GM21576 (cell line): ENCODE results near the gene MTA2.
A peak's percentile ranks its signal among the peaks of the same experiment; 100 is the strongest.
"Not testable (repeated sequence)": the region's sequence is repeated elsewhere in the genome, so short reads cannot be mapped to it uniquely, and the experiment has no call there.

Source experiments
- ATAC-seq: cut with Tn5 transposase; IDR thresholded peaks from one replicate; pipeline ENCODE4 v1.9.1; 2021; ENCODE audit warnings: mild to moderate bottlenecking, moderate library complexity; ENCODE audit not compliant: unreplicated experiment

Gene MTA2

DNA sequence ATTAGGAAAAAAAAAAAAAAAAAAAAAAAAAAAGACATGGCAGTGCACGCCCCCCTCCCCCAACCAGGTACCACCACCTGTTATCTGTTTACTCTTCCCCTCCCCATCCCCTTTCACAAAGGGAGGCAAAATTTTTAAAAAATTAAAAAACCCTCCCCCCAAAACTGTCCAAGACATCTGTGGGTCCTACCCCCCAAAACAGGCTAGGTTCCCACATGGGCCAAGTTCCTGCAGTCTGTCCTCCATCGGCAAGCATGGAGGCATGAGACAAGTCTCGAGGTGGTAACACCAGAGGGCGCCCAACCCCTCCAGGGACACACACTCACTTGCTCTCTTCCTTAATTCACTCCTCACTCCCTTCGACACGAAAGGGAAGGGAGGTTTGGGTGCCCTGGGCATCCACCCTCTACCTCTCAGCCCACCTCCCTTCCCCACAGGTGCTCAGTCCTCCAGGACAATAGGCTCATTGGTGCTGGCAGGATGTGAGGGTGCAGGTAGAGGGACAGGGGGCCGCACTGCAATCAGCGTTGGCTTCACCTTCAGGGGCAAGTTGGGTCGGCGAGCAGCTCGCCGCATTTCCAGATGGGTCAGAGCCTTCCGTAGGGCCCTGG is 8.1 kb downstream of the MTA2 start:
- no peak for ATAC-seq

- ATAC-seq = no peak
Observed at GRCh38 chr11:62592989-62593421, 8.7 kb downstream of the MTA2 start.

GRCh38 chr11:62592146-62592815 is 9.4 kb downstream of the MTA2 start:
- ATAC-seq = no peak

- ATAC-seq = peak; percentile 85
Observed at GRCh38 chr11:62591448-62592145, 10.1 kb downstream of the MTA2 start, which contains the start of gene TUT1. TSS of gene TUT1 (minus strand) at chr11:62591523. CDS start at chr11:62591485, 38 bp downstream.

GRCh38 chr11:62588966-62589637 is 12.6 kb downstream of the MTA2 start:
- ATAC-seq = no peak

- not testable (repeated sequence) for ATAC-seq
Observed at GRCh38 chr11:62585356-62585755, 16.3 kb downstream of the MTA2 start.

DNA sequence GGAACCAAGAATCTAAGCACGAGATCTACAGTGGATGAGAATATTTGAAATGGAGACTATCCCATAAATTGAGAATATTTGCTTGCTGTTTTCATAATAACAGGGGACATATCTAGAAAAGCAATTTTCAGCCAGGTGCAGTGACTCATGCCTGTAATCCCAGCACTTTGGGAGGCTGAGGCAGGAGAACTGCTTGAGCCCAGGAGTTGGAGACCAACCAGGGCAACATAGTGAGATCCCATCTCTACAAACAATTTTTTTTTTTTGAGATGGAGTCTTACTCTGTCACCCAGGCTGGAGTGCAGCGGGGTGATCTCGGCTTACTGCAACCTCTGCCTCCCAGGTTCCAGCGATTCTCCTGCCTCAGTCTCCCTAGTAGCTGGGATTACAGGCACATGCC is 19.9 kb downstream of the MTA2 start:
- ATAC-seq = not testable (repeated sequence)

- ATAC-seq = no peak
Observed at GRCh38 chr11:62580959-62581715, 20.5 kb downstream of the MTA2 start.

DNA sequence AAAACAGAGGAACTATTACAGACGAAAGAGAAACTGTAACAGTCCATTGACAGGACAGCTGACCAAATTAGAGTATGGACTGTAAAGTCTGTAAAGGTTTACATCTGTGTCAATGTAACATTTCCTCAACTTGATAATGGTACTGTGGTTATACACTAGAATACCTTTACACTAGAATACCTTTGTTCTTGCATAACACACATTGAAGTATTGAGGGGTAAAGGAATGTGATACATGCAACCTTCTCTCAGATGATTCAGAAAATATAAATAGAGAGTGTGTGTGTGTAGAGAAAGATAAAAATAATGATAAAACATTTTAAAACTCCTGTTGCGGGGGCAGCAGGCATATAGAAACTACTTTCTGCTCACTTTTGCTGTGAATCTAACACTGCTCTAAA is 22.4 kb downstream of the MTA2 start:
- ATAC-seq = no peak

DNA sequence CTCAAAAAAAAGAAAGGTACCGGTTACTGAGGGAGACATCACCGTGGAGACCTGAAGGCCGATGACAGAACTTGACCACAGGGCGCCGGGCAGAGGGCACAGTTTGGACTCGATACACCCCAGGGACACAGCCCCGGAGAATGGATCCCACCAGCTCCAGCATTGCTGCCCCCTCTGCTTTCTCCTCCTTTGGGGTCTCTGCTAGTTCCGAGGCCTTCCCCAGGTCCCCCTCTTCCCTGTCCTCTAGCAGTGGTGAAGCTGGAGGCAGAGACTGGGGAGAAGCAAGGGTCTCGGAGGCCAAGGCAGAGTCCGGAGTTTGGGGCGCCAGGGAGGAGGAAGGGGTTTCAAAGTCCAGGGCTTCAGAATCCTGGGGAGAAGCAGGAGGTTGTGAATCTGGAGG is 23.1 kb downstream of the MTA2 start:
- no peak for ATAC-seq

DNA sequence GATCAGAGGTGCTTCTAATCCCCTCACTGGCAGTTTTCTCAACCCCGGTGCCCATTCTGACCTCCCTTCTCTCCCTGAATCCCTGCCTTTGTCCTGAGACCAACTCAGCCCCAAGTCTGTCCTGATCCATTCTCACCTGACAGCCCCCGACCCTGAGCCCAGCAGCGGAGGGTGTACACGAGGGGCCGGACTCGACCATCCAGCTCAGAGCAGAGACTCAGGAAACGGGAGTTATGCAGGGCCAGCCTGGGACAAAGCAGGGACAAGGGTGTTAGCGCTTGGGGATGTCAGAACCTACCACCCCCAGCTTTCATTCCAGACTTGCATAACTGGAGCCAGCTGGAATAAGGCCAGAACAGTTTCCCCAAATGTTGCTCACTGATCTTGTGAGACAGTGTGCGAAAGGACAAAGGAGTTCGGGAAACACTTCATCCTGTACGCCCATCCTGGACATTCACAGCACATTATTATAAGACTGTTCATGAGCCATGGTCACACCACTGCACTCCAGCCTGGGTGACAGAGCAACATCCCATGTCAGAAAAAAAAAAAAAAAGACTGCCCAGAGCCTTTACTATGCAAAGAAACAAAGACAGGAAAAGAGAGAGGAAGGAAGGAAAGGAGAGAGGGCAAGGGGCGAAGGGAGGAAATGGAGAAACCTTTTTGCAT is 24.5 kb downstream of the MTA2 start:
- no peak for ATAC-seq

GRCh38 chr11:62575837-62576236 is 25.8 kb downstream of the MTA2 start:
- ATAC-seq = no peak

GRCh38 chr11:62575156-62575555 is 26.5 kb downstream of the MTA2 start:
- no peak for ATAC-seq

DNA sequence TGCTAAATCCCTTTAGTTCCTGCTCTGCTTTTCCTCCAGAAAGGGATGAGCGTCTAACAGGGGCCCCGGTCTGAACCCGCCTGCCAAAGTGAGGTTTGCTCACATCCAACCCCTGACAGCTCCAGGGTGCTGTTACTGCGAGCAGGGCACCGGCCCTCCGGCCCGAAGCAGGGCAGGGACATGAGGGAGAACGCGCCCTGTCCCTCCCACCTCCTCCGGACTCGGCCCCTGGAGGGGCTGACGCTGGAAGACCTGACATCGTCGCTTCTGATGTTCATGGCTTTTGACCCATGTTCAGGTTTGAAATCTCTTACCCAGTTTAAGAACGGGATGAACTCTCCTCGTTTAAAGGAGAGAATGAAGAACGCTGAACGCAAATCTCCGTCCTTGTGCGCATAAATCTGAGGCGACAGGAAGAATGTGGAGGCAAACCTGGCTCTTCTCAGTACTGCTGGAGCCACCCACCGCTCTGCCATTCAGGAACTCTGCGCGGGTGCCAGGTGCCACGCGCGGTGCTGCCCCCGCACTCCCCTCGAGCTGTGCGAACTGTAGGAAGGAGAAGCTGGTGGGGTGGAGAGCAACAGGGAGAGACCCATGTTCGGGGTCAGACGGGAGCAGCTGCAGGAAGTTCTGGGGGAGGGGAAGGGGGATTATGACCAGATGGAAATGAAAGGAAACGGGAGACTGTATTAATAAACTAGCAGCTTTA is 27.1 kb downstream of the MTA2 start:
- ATAC-seq = peak; percentile 15

DNA sequence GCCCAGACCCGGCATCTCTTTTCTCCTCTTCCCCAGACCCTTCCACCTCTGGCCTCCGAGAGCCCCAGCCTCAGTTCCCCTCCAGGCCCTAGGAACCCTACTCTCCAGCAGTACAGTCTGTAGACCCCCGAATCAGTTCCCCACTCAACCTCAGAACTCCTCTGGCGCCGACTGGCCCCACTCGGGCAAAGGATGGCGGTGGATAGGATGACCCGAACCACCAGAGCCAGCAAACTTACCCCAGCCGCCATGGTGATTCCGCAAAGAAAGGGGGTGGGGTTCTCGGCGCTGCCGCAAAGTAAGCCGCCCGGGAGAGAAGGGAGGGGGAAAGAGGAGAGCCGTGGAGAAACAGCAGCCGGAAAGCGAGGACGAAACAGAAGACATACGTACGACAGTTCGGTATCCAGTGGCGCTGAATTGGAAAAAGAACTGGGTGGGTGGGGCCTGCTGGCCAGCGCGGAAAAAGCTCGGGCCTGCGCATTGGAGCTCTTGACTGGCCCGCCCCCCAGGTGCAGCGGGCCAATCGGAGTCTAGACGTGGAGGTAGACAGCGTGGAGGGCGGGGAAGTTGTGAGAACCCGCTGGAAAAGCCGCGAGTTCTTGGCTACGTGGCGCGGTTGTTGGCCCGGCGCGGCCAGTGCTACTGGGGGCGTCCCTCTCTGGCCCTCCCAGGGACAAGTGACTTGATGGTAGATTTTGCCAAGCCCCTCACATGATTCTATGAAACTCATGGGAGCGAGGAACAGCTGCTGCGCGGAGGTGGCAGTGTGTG is 27.9 kb downstream of the MTA2 start, which contains the start of gene EEF1G:
EEF1G (minus strand) TSS at position 300 of the 771 bp plus-strand sequence; CDS start at position 251, 49 bp downstream.
- ATAC-seq = peak; percentile 83

GRCh38 chr11:62573006-62573591 is 28.6 kb downstream of the MTA2 start:
- ATAC-seq = no peak

- no peak for ATAC-seq
Observed at GRCh38 chr11:62572431-62572830, 29.2 kb downstream of the MTA2 start.

GRCh38 chr11:62571493-62571892 is 30.2 kb downstream of the MTA2 start:
- not testable (repeated sequence) for ATAC-seq
